HL-60/S4 treated with retinoic acid at 250 ng/mL for 4 days and 3 days (cell line): Measurements from ENCODE around the gene OR8G1.
"Not testable (repeated sequence)": the region's sequence is repeated elsewhere in the genome, so short reads cannot be mapped to it uniquely, and the experiment has no call there.

Experiments
- in situ Hi-C: fragments of 300-500 bp; cut with MboI; formaldehyde crosslinking; loops from 2 replicates; pipeline ENCODE4 v1.7.0; 2022; ENCODE audit warnings: low sequenced_read_pairs

OR8G1 gene

GRCh38 chr11:124233376-124233775 lies 7.5 kb upstream of the OR8G1 start:
- in situ Hi-C loops = no loop called here

GRCh38 chr11:124238512-124238911 lies 2.4 kb upstream of the OR8G1 start:
- in situ Hi-C loops = no loop called here

GRCh38 chr11:124249869-124250268 lies 9.0 kb downstream of the OR8G1 start:
- in situ Hi-C loops = not testable (repeated sequence)

GRCh38 chr11:124256076-124256475 lies 15.2 kb downstream of the OR8G1 start, which contains the start of gene OR8G5:
Gene OR8G5 (plus strand): TSS chr11:124256376. CDS start chr11:124264932, 8,556 bp downstream.
- in situ Hi-C loops = no loop called here

GRCh38 chr11:124265041-124265440 lies 24.1 kb downstream of the OR8G1 start:
- in situ Hi-C loops = not testable (repeated sequence)

- in situ Hi-C loops = not testable (repeated sequence)
Observed at GRCh38 chr11:124270886-124271285, 30.0 kb downstream of the OR8G1 start.

- in situ Hi-C loops = no loop called here
Observed at GRCh38 chr11:124274000-124274399, 33.1 kb downstream of the OR8G1 start.

- in situ Hi-C loops = no loop called here
Observed at GRCh38 chr11:124276081-124276480, 35.2 kb downstream of the OR8G1 start.

- in situ Hi-C loops = no loop called here
Observed at GRCh38 chr11:124277207-124277606, 36.3 kb downstream of the OR8G1 start.

GRCh38 chr11:124277804-124278203 lies 36.9 kb downstream of the OR8G1 start:
- in situ Hi-C loops = no loop called here

GRCh38 chr11:124278261-124278660 lies 37.4 kb downstream of the OR8G1 start:
- in situ Hi-C loops = no loop called here

GRCh38 chr11:124285610-124286344 lies 44.9 kb downstream of the OR8G1 start:
- in situ Hi-C loops = no loop called here

- in situ Hi-C loops = no loop called here
Observed at GRCh38 chr11:124294687-124295086, 53.8 kb downstream of the OR8G1 start.

- in situ Hi-C loops = no loop called here
Observed at GRCh38 chr11:124296016-124296415, 55.1 kb downstream of the OR8G1 start.

- in situ Hi-C loops = no loop called here
Observed at GRCh38 chr11:124297921-124298320, 57.0 kb downstream of the OR8G1 start.

GRCh38 chr11:124301548-124301947 lies 60.7 kb downstream of the OR8G1 start:
- in situ Hi-C loops = no loop called here

- in situ Hi-C loops = no loop called here
Observed at GRCh38 chr11:124302347-124303125, 61.6 kb downstream of the OR8G1 start.
